ENCODE data around the gene PPM1J.

GRCh38 chr1:112689842-112690237 is 25.3 kb downstream of the PPM1J start:
- TF ChIP-seq, protein P1, sequence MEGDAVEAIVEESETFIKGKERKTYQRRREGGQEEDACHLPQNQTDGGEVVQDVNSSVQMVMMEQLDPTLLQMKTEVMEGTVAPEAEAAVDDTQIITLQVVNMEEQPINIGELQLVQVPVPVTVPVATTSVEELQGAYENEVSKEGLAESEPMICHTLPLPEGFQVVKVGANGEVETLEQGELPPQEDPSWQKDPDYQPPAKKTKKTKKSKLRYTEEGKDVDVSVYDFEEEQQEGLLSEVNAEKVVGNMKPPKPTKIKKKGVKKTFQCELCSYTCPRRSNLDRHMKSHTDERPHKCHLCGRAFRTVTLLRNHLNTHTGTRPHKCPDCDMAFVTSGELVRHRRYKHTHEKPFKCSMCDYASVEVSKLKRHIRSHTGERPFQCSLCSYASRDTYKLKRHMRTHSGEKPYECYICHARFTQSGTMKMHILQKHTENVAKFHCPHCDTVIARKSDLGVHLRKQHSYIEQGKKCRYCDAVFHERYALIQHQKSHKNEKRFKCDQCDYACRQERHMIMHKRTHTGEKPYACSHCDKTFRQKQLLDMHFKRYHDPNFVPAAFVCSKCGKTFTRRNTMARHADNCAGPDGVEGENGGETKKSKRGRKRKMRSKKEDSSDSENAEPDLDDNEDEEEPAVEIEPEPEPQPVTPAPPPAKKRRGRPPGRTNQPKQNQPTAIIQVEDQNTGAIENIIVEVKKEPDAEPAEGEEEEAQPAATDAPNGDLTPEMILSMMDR (IDR thresholded peaks at IDR 0.05; ENCODE audit: low read length): no peak
- no peak for TF ChIP-seq EZH2 (optimal IDR thresholded peaks at IDR 0.05; ENCODE audit: low read depth, low read length)
- TF ChIP-seq EZH2phosphoT487 (IDR thresholded peaks at IDR 0.05; ENCODE audit: low read length): no peak
